ENCODE measurements around the gene HEXB.

Gene HEXB

GRCh38 chr5:74647096-74647495, 37.9 kb upstream of the HEXB start:
- H2AFZ ChIP-seq (ENCODE audit: low read length), result peak overlapping the region; percentile 53
- H3K9ac ChIP-seq (ENCODE audit: low read depth, low read length, poor library complexity), result no peak overlapping the region
- WGBS, 2 donors (ENCODE audit: extremely low coverage in 2 of 2, insufficient read length in 2 of 2, insufficient replicate concordance in 1 of 2), result no CpG with 5 or more reads among the region's 1 CpG
- no peak overlapping the region for H2AK5ac ChIP-seq (ENCODE audit: low read depth, low read length)
- no peaks in the 10 kb centered on the region for H3K79me1 ChIP-seq (ENCODE audit: low read depth, low read length)
- no peaks in the 10 kb centered on the region for H3K9me3 ChIP-seq (replicated peaks in 1 of 2; ENCODE audit: control insufficient read depth in 2 of 2, insufficient read depth in 1 of 2, low read depth in 1 of 2, low read length in 2 of 2)
- no peak overlapping the region for H3K4ac ChIP-seq (ENCODE audit: low read length)
- no peak overlapping the region for H4K8ac ChIP-seq (ENCODE audit: low read depth, low read length)
- no peak overlapping the region for H3K18ac ChIP-seq (ENCODE audit: low read length)
- no peak overlapping the region for H2BK15ac ChIP-seq (ENCODE audit: low read length)
- H2BK120ac ChIP-seq (ENCODE audit: low read depth, low read length), result no peak overlapping the region
- H4K91ac ChIP-seq (ENCODE audit: low read depth, low read length, poor library complexity), result no peak overlapping the region
- peaks cover 4 to 13% of the 10 kb centered on the region in 2 donors for H3K4me1 ChIP-seq (ENCODE audit: control insufficient read depth in 2 of 2, insufficient read depth in 1 of 2, low read depth in 1 of 2, low read length in 2 of 2)
- no peak overlapping the region for H2BK5ac ChIP-seq (ENCODE audit: low read length)
- H3K27me3 ChIP-seq (ENCODE audit: control insufficient read depth in 3 of 3, insufficient read depth in 3 of 3, low read depth in 1 of 3, low read length in 3 of 3), result no peaks in the 10 kb centered on the region
- no peak overlapping the region for H3K27ac ChIP-seq (replicated peaks; ENCODE audit: low read length)
- H3K4me3 ChIP-seq (ENCODE audit: low read length in 2 of 2), result no peak overlapping the region
- no peak overlapping the region for H3K4me2 ChIP-seq (ENCODE audit: insufficient read depth, low read length, poor library complexity, severe bottlenecking)
- no peak overlapping the region for H3K14ac ChIP-seq (ENCODE audit: low read length)
- no peaks in the 10 kb centered on the region for H3K36me3 ChIP-seq (replicated peaks in 1 of 2; ENCODE audit: control insufficient read depth in 2 of 2, insufficient read depth in 2 of 2, low read length in 2 of 2)
- no peak overlapping the region for H3K23ac ChIP-seq (ENCODE audit: low read depth, low read length, poor library complexity)
- H2BK12ac ChIP-seq (ENCODE audit: low read length), result no peak overlapping the region
- no peak for DNase-seq (ENCODE audit: low spot score)

DNA sequence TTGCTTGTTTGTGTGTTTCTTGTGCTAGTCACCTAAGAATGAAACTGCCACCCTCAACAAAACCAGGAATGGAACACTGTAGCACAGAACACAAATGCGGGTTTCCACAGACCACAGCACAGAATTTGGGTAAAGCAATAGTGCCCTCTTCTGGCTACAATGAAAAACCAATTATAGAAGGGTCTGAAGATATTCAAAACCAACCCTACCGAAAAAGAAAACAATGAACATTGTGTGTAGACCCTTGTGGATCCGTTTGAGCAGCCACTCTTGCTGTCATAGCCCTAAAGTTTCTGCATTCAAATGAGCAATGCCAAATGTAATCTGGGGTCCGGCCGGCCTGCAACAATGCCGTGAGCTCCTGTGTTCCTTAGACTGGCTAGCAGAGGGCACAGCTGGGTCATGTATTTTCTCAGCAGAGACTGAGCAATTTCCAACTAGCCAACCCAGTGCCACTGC, 36.2 kb upstream of the HEXB start:
- no peaks in the 10 kb centered on the region for H3K27me3 ChIP-seq (ENCODE audit: control insufficient read depth in 3 of 3, insufficient read depth in 3 of 3, low read depth in 1 of 3, low read length in 3 of 3)
- H3K27ac ChIP-seq (replicated peaks; ENCODE audit: low read length), result no peak overlapping the region
- H3K4ac ChIP-seq (ENCODE audit: low read length), result no peak overlapping the region
- no CpG with 5 or more reads among the region's 6 CpGs for WGBS, 2 donors (ENCODE audit: extremely low coverage in 2 of 2, insufficient read length in 2 of 2, insufficient replicate concordance in 1 of 2)
- no peak overlapping the region for H3K4me3 ChIP-seq (ENCODE audit: low read length in 2 of 2)
- H3K9me3 ChIP-seq (replicated peaks in 1 of 2; ENCODE audit: control insufficient read depth in 2 of 2, insufficient read depth in 1 of 2, low read depth in 1 of 2, low read length in 2 of 2), result no peaks in the 10 kb centered on the region
- H3K9ac ChIP-seq (ENCODE audit: low read depth, low read length, poor library complexity), result no peak overlapping the region
- no peak overlapping the region for H2BK15ac ChIP-seq (ENCODE audit: low read length)
- no peak overlapping the region for H2BK12ac ChIP-seq (ENCODE audit: low read length)
- H3K18ac ChIP-seq (ENCODE audit: low read length), result no peak overlapping the region
- H2AK5ac ChIP-seq (ENCODE audit: low read depth, low read length), result no peak overlapping the region
- H4K8ac ChIP-seq (ENCODE audit: low read depth, low read length), result no peak overlapping the region
- peak overlapping the region; percentile 62 for H2AFZ ChIP-seq (ENCODE audit: low read length)
- no peak overlapping the region for H3K14ac ChIP-seq (ENCODE audit: low read length)
- no peaks in the 10 kb centered on the region for H3K79me1 ChIP-seq (ENCODE audit: low read depth, low read length)
- no peak overlapping the region for H3K4me2 ChIP-seq (ENCODE audit: insufficient read depth, low read length, poor library complexity, severe bottlenecking)
- H3K4me1 ChIP-seq (ENCODE audit: control insufficient read depth in 2 of 2, insufficient read depth in 1 of 2, low read depth in 1 of 2, low read length in 2 of 2), result peaks cover under 1 to 10% of the 10 kb centered on the region in 2 donors
- no peak overlapping the region for H2BK5ac ChIP-seq (ENCODE audit: low read length)
- H2BK120ac ChIP-seq (ENCODE audit: low read depth, low read length), result no peak overlapping the region
- DNase-seq (ENCODE audit: low spot score), result peak; percentile 61
- no peaks in the 10 kb centered on the region for H3K36me3 ChIP-seq (replicated peaks in 1 of 2; ENCODE audit: control insufficient read depth in 2 of 2, insufficient read depth in 2 of 2, low read length in 2 of 2)
- no peak overlapping the region for H4K91ac ChIP-seq (ENCODE audit: low read depth, low read length, poor library complexity)
- H3K23ac ChIP-seq (ENCODE audit: low read depth, low read length, poor library complexity), result no peak overlapping the region

- no peaks in the 10 kb centered on the region for H3K79me1 ChIP-seq (ENCODE audit: low read depth, low read length)
- no peak overlapping the region for H4K91ac ChIP-seq (ENCODE audit: low read depth, low read length, poor library complexity)
- H2BK120ac ChIP-seq (ENCODE audit: low read depth, low read length), result no peak overlapping the region
- no peak overlapping the region for H3K4ac ChIP-seq (ENCODE audit: low read length)
- H2AFZ ChIP-seq (ENCODE audit: low read length), result peak overlapping the region; percentile 62
- H3K36me3 ChIP-seq (replicated peaks in 1 of 2; ENCODE audit: control insufficient read depth in 2 of 2, insufficient read depth in 2 of 2, low read length in 2 of 2), result no peaks in the 10 kb centered on the region
- H2BK12ac ChIP-seq (ENCODE audit: low read length), result no peak overlapping the region
- H2BK5ac ChIP-seq (ENCODE audit: low read length), result no peak overlapping the region
- H2BK15ac ChIP-seq (ENCODE audit: low read length), result no peak overlapping the region
- no peak overlapping the region for H4K8ac ChIP-seq (ENCODE audit: low read depth, low read length)
- WGBS, 2 donors (ENCODE audit: extremely low coverage in 2 of 2, insufficient read length in 2 of 2, insufficient replicate concordance in 1 of 2), result no CpG with 5 or more reads among the region's 1 CpG
- H3K27ac ChIP-seq (replicated peaks; ENCODE audit: low read length), result no peak overlapping the region
- no peak overlapping the region for H3K4me2 ChIP-seq (ENCODE audit: insufficient read depth, low read length, poor library complexity, severe bottlenecking)
- H3K4me1 ChIP-seq (ENCODE audit: control insufficient read depth in 2 of 2, insufficient read depth in 1 of 2, low read depth in 1 of 2, low read length in 2 of 2), result peaks cover 2 to 10% of the 10 kb centered on the region in 2 donors
- H3K14ac ChIP-seq (ENCODE audit: low read length), result no peak overlapping the region
- H3K9me3 ChIP-seq (replicated peaks in 1 of 2; ENCODE audit: control insufficient read depth in 2 of 2, insufficient read depth in 1 of 2, low read depth in 1 of 2, low read length in 2 of 2), result no peaks in the 10 kb centered on the region
- H3K18ac ChIP-seq (ENCODE audit: low read length), result no peak overlapping the region
- no peak overlapping the region for H3K9ac ChIP-seq (ENCODE audit: low read depth, low read length, poor library complexity)
- no peak overlapping the region for H2AK5ac ChIP-seq (ENCODE audit: low read depth, low read length)
- H3K27me3 ChIP-seq (ENCODE audit: control insufficient read depth in 3 of 3, insufficient read depth in 3 of 3, low read depth in 1 of 3, low read length in 3 of 3), result no peaks in the 10 kb centered on the region
- H3K23ac ChIP-seq (ENCODE audit: low read depth, low read length, poor library complexity), result no peak overlapping the region
- H3K4me3 ChIP-seq (ENCODE audit: low read length in 2 of 2), result no peak overlapping the region
- no peak for DNase-seq (ENCODE audit: low spot score)
Measured at GRCh38 chr5:74649421-74649973, 35.5 kb upstream of the HEXB start.

GRCh38 chr5:74651710-74652109, 33.3 kb upstream of the HEXB start:
- no peak overlapping the region for H2AFZ ChIP-seq (ENCODE audit: low read length)
- H2BK12ac ChIP-seq (ENCODE audit: low read length), result no peak overlapping the region
- no peaks in the 10 kb centered on the region for H3K36me3 ChIP-seq (replicated peaks in 1 of 2; ENCODE audit: control insufficient read depth in 2 of 2, insufficient read depth in 2 of 2, low read length in 2 of 2)
- WGBS, 2 donors (ENCODE audit: extremely low coverage in 2 of 2, insufficient read length in 2 of 2, insufficient replicate concordance in 1 of 2), result no CpG with 5 or more reads among the region's 3 CpGs
- peaks cover 2 to 10% of the 10 kb centered on the region in 2 donors for H3K4me1 ChIP-seq (ENCODE audit: control insufficient read depth in 2 of 2, insufficient read depth in 1 of 2, low read depth in 1 of 2, low read length in 2 of 2)
- no peak overlapping the region for H3K4me2 ChIP-seq (ENCODE audit: insufficient read depth, low read length, poor library complexity, severe bottlenecking)
- no peak overlapping the region for H2BK5ac ChIP-seq (ENCODE audit: low read length)
- H2BK120ac ChIP-seq (ENCODE audit: low read depth, low read length), result no peak overlapping the region
- no peaks in the 10 kb centered on the region for H3K79me1 ChIP-seq (ENCODE audit: low read depth, low read length)
- H3K9ac ChIP-seq (ENCODE audit: low read depth, low read length, poor library complexity), result no peak overlapping the region
- H3K23ac ChIP-seq (ENCODE audit: low read depth, low read length, poor library complexity), result no peak overlapping the region
- no peak for DNase-seq (ENCODE audit: low spot score)
- H3K4me3 ChIP-seq (ENCODE audit: low read length in 2 of 2), result no peak overlapping the region
- no peaks in the 10 kb centered on the region for H3K27me3 ChIP-seq (ENCODE audit: control insufficient read depth in 3 of 3, insufficient read depth in 3 of 3, low read depth in 1 of 3, low read length in 3 of 3)
- H3K27ac ChIP-seq (replicated peaks; ENCODE audit: low read length), result no peak overlapping the region
- H4K91ac ChIP-seq (ENCODE audit: low read depth, low read length, poor library complexity), result no peak overlapping the region
- H3K9me3 ChIP-seq (replicated peaks in 1 of 2; ENCODE audit: control insufficient read depth in 2 of 2, insufficient read depth in 1 of 2, low read depth in 1 of 2, low read length in 2 of 2), result no peaks in the 10 kb centered on the region
- H2BK15ac ChIP-seq (ENCODE audit: low read length), result no peak overlapping the region
- no peak overlapping the region for H4K8ac ChIP-seq (ENCODE audit: low read depth, low read length)
- H3K14ac ChIP-seq (ENCODE audit: low read length), result no peak overlapping the region
- no peak overlapping the region for H2AK5ac ChIP-seq (ENCODE audit: low read depth, low read length)
- no peak overlapping the region for H3K4ac ChIP-seq (ENCODE audit: low read length)
- no peak overlapping the region for H3K18ac ChIP-seq (ENCODE audit: low read length)
